ENCODE measurements around the gene PRKCZ. TPM values are rescaled to one million over a fixed set of nuclear protein-coding genes. Genes with fewer than 3 reads are reported as not detected.

The PRKCZ gene
- total RNA-seq, 1 experiment from 2014 or later = 0.58 TPM

DNA sequence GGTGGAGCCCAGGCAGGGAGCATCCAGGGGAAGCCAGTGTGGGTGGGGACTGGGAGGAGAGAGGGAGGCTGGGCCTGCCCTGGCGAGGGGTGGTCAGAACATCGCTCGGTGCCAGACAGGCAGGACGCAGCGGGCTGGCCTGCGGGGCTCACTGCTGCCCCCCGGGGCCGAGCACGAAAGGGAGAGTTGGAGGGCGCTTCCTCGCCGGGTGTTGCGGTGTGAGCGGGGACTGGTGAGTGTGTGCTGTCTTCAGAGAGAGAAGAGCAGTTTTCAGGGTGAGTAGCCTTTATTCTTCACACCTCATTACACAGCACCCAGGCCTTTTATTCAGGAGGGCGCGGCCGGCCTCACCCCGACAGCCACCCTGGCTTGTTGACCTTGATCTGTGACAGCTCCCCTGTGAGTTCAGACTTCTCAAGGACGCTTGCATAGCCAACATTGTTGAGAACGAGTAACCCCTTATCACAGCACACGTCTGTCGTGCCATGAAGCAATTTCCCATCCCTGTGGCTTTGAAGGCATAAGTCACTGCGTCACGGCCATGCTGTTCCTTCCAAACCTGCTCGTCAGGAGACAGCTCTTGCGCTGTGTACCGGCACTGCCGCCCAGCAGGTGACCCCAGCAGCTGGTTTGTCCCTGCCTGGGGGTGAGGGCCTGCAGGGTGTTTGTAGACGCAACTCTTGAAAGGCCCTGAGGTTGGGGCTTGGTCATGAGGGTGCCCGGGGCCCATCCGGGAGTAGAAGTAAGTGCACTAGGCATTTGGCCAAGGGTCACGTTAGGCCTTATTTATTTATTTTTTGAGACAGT is 54.6 kb downstream of the PRKCZ start:
- Histone ChIP-seq H3K9me3 (replicated peaks) (no peaks in the 10 kb centered on the region), H3K36me3 (no peaks in the 10 kb centered on the region), H3K27ac (no peak overlapping the region), H3K4me3 (no peak overlapping the region), H3K27me3 (replicated peaks) (peaks cover under 1% of the 10 kb centered on the region; the same call in 1 of the 2 replicates), H3K4me1 (replicated peaks) (no peaks in the 10 kb centered on the region)
- DNase-seq (ENCODE audit: low read depth in 1 of 2, low spot score in 2 of 2) = no peak

- Histone ChIP-seq H3K9me3 (replicated peaks) (no peaks in the 10 kb centered on the region), H3K4me3 (no peak overlapping the region), H3K27ac (no peak overlapping the region), H3K36me3 (no peaks in the 10 kb centered on the region), H3K4me1 (replicated peaks) (no peaks in the 10 kb centered on the region), H3K27me3 (replicated peaks) (no peaks in the 10 kb centered on the region; the same call in 1 of the 2 replicates)
- DNase-seq (ENCODE audit: low read depth in 1 of 2, low spot score in 2 of 2) = no peak
Observed at GRCh38 chr1:2105781-2106524, 55.7 kb downstream of the PRKCZ start.

GRCh38 chr1:2106659-2107405 is 56.6 kb downstream of the PRKCZ start:
- Histone ChIP-seq H3K4me1 (replicated peaks) (no peaks in the 10 kb centered on the region), H3K27me3 (replicated peaks) (no peaks in the 10 kb centered on the region; the same call in 1 of the 2 replicates), H3K36me3 (no peaks in the 10 kb centered on the region), H3K4me3 (no peak overlapping the region), H3K27ac (no peak overlapping the region), H3K9me3 (replicated peaks) (no peaks in the 10 kb centered on the region)
- DNase-seq (ENCODE audit: low read depth in 1 of 2, low spot score in 2 of 2) = no peak

DNA sequence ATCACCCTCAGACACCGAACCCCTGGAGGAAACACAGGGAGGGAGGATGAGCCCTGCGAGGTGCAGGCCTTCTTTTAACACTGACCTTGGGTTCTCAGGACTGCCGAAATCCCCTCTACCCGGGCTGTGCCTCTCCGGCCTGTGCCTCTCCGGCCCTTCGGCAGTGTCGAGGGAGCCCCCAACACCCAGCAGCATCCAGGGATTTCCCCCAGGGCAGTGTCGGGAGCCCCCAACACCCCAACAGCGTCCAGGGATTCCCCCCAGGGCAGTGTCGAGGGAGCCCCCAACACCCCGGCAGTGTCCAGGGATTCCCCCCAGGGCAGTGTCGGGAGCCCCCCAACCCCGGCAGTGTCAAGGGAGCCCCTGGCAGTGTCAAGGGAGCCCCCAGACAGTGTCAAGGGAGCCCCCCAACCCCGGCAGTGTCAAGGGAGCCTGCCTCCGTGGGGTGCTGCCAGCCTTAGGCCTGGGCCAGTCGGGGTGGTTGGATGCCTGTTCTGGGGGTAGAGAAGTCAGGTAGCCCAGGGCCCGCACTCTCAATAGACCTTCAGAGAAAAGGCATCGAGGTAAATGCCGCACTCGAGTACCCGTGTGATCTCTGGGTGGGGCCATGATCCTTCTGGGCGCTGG is 57.5 kb downstream of the PRKCZ start:
- no peak overlapping the region for H3K4me3 ChIP-seq
- no peak for DNase-seq (ENCODE audit: low read depth in 1 of 2, low spot score in 2 of 2)
- H3K36me3 ChIP-seq = no peaks in the 10 kb centered on the region
- H3K27me3 ChIP-seq (replicated peaks) = 0 out of 2 replicates have a peak, but pooled peaks cover 3% of the 10 kb centered on the region
- no peaks in the 10 kb centered on the region for H3K4me1 ChIP-seq (replicated peaks)
- H3K27ac ChIP-seq = no peak overlapping the region
- H3K9me3 ChIP-seq (replicated peaks) = no peaks in the 10 kb centered on the region

- Histone ChIP-seq H3K9me3 (replicated peaks) (no peaks in the 10 kb centered on the region), H3K4me1 (replicated peaks) (no peaks in the 10 kb centered on the region), H3K36me3 (no peaks in the 10 kb centered on the region), H3K4me3 (no peak overlapping the region), H3K27me3 (replicated peaks) (0 out of 2 replicates have a peak, but pooled peaks cover 3% of the 10 kb centered on the region), H3K27ac (no peak overlapping the region)
- DNase-seq (ENCODE audit: low read depth in 1 of 2, low spot score in 2 of 2) = peak in 1 of 2 experiments; percentile 25
Observed at GRCh38 chr1:2108213-2108876, 58.1 kb downstream of the PRKCZ start.

GRCh38 chr1:2108877-2109580 is 58.8 kb downstream of the PRKCZ start:
- Histone ChIP-seq H3K27ac (no peak overlapping the region), H3K27me3 (replicated peaks) (0 out of 2 replicates have a peak, but pooled peaks cover 3% of the 10 kb centered on the region), H3K36me3 (no peaks in the 10 kb centered on the region), H3K9me3 (replicated peaks) (no peaks in the 10 kb centered on the region), H3K4me3 (no peak overlapping the region), H3K4me1 (replicated peaks) (no peaks in the 10 kb centered on the region)
- DNase-seq (ENCODE audit: low read depth in 1 of 2, low spot score in 2 of 2) = no peak

GRCh38 chr1:2109581-2110021 is 59.4 kb downstream of the PRKCZ start:
- DNase-seq (ENCODE audit: low read depth in 1 of 2, low spot score in 2 of 2) = no peak
- Histone ChIP-seq H3K36me3 (no peaks in the 10 kb centered on the region), H3K27me3 (replicated peaks) (0 out of 2 replicates have a peak, but pooled peaks cover 3% of the 10 kb centered on the region), H3K27ac (no peak overlapping the region), H3K4me3 (no peak overlapping the region), H3K9me3 (replicated peaks) (no peaks in the 10 kb centered on the region), H3K4me1 (replicated peaks) (no peaks in the 10 kb centered on the region)

DNA sequence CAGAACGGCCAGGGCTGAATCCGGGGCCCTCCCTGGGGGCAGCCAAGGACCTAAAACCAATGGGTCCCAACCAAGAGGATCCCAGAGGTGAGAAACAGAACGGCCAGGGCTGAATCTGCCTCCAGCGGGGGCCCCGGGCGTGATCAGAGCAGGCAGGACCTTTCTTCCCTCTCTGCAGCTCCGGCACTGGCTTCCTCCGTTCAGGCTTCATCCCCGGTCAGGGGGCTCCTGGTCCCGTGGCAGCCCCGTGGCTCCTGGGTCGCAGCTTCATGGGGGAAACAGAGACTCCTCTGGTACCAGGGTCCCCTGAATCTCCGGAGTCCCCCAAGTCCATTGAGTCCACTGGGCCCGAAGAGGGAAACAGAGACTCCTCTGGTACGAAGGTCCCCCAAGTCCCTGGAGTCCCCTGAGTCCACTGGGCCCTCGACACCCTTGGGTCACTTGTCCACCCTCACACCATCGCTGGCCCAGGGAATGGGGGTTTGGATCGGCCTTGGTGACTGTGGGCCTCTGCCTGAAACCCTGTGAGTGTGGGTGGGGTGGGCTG is 60.1 kb downstream of the PRKCZ start:
- H3K4me1 ChIP-seq (replicated peaks) = no peaks in the 10 kb centered on the region
- H3K9me3 ChIP-seq (replicated peaks) = no peaks in the 10 kb centered on the region
- H3K4me3 ChIP-seq = no peak overlapping the region
- H3K36me3 ChIP-seq = no peaks in the 10 kb centered on the region
- no peak for DNase-seq (ENCODE audit: low read depth in 1 of 2, low spot score in 2 of 2)
- 0 out of 2 replicates have a peak, but pooled peaks cover 8% of the 10 kb centered on the region for H3K27me3 ChIP-seq (replicated peaks)
- no peak overlapping the region for H3K27ac ChIP-seq

DNA sequence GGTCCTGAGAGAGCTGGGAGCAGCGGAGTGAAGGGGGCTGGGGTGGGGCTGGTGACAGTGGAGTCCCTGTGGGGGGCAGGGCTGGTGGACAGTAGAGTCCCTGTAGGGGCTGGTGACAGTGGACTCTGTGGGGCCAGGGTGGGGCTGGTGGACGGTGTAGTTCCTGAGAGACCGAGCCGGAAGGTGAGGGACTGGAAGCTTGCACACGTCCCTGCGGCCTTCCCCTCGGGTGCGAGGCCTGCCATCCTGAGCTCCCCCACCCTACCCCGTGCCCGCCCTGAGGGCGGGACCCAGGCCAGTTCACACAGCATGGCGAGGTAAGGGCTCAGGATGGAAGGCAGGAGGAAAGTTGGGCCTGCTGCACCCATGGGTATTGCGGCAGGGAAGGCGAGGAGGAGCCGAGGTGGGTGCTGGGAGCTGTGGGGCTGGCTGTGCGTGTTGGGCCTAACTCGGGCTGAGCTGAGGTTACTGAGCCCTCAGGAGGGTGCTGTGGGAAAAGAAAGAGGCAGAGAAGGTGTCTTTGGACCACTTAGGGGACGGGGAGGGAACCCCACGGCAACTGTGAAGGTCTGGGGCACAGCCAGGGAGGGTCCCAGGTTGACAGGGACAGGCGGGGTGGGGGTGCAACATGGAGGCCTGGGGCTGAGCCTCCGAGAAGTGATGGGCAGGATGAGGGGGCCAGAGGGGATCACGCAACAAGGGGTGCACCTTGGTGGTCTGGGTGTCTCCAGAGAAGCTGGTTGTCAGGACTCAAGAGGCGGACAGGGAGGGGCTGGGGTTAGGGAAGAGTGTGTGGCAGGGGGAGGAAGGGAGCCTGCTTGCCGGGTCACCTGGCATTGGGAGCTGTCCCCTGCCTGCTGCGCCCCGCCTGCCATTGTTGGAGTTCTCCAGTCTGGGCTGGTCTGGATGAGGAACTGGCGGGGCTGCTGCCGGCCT is 60.8 kb downstream of the PRKCZ start:
- DNase-seq (ENCODE audit: low read depth in 1 of 2, low spot score in 2 of 2) = no peak
- Histone ChIP-seq H3K9me3 (replicated peaks) (no peaks in the 10 kb centered on the region), H3K4me3 (no peak overlapping the region), H3K36me3 (no peaks in the 10 kb centered on the region), H3K27me3 (replicated peaks) (peaks cover 15% of the 10 kb centered on the region; the same call in 1 of the 2 replicates), H3K27ac (no peak overlapping the region), H3K4me1 (replicated peaks) (no peaks in the 10 kb centered on the region)

- no peak for DNase-seq (ENCODE audit: low read depth in 1 of 2, low spot score in 2 of 2)
- H3K4me1 ChIP-seq (replicated peaks) = no peaks in the 10 kb centered on the region
- H3K9me3 ChIP-seq (replicated peaks) = no peaks in the 10 kb centered on the region
- no peak overlapping the region for H3K4me3 ChIP-seq
- no peak overlapping the region for H3K27ac ChIP-seq
- peaks cover 22% of the 10 kb centered on the region for H3K27me3 ChIP-seq (replicated peaks)
- no peaks in the 10 kb centered on the region for H3K36me3 ChIP-seq
Observed at GRCh38 chr1:2111674-2112035, 61.4 kb downstream of the PRKCZ start.

DNA sequence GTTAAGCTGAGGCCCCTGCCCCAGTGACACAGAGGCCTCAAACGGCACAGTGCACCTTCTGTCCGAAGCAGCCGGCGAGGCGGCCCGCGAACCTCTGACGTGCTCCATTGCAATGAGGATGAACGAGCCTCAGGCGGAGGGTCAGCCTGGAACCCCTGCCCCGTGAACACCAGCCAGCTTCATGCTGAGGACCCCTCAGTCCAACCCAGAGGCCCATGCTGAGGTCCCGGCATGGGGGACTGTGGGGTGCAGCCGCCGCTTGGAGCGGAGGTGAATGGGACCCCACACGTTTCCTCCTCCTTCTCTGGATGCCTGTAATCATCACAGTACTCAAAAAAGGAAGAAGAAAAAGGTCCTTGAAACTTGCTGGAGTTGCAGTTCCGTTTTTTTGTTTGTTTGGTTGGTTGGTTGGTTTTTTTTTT is 62.1 kb downstream of the PRKCZ start:
- H3K4me1 ChIP-seq (replicated peaks) = no peaks in the 10 kb centered on the region
- peaks cover 22% of the 10 kb centered on the region for H3K27me3 ChIP-seq (replicated peaks)
- H3K9me3 ChIP-seq (replicated peaks) = no peaks in the 10 kb centered on the region
- no peak overlapping the region for H3K27ac ChIP-seq
- no peak overlapping the region for H3K4me3 ChIP-seq
- DNase-seq (ENCODE audit: low read depth in 1 of 2, low spot score in 2 of 2) = no peak
- H3K36me3 ChIP-seq = no peaks in the 10 kb centered on the region

Measured in SJSA1 (cell line).